T-helper 2 cell (primary cell): Measurements from ENCODE around the gene B4GALT2.
A peak's percentile ranks its signal among the peaks of the same experiment; 100 is the strongest.

Experiments used
- DNase-seq, 5 experiments: peaks; one replicate each; pipeline versions ENCODE4 v3.0.0 to v3.0.0-alpha.2; 2012 to 2022

B4GALT2 gene

GRCh38 chr1:44012404-44012803, 33.4 kb downstream of the B4GALT2 start:
- no peak for DNase-seq

DNA sequence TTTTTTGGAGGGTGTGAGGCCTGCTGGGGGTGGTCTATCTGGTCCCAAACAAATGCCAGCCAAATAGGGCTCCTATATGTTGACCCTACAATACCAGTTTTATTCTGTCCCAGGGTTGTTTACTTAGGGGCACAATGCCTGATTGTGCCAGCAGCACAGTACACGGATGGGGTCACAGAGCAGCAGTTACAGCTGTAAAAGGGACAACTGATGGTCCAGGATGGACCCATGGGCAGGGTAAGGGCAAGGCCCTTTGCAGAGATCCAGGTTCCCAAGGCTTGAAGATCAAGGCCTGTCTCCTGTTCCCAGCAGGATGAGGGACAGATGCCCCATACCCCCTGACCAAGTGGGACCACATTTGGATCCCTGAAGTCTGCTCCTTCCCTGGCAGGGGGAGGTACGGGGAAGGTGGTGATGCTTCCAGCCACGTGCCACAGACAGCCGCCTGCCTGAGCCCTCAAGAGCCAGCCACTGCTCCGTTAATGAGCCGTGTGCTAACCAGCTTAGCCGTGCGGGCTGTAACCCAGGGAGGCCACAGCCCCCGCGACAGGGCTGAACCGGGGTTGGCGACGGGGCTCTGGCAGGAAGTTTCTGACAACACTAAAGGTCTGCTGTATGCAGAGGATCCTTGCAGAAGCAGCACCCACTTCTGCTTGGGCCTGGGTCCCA, 34.1 kb downstream of the B4GALT2 start:
- no peak for DNase-seq

DNA sequence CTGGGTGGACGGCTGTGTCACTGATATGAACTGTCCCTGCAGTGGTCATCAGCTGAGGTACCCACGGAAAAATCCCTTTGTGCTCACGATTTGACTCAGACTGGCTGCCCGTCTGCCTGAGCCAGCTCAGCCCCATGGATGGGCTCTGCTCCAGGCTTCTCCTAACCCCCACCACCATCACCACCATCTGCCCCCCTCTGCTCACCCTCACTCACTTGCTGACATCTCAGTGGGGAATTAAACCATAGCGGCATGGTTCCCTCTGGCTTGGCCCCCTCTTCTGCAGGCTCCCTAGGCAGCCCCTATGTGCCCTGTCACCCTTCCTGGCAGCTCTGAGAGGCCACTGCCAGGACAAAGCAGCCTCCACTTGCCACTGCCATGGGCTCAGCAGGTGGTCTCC, 34.9 kb downstream of the B4GALT2 start:
- DNase-seq: no peak

DNA sequence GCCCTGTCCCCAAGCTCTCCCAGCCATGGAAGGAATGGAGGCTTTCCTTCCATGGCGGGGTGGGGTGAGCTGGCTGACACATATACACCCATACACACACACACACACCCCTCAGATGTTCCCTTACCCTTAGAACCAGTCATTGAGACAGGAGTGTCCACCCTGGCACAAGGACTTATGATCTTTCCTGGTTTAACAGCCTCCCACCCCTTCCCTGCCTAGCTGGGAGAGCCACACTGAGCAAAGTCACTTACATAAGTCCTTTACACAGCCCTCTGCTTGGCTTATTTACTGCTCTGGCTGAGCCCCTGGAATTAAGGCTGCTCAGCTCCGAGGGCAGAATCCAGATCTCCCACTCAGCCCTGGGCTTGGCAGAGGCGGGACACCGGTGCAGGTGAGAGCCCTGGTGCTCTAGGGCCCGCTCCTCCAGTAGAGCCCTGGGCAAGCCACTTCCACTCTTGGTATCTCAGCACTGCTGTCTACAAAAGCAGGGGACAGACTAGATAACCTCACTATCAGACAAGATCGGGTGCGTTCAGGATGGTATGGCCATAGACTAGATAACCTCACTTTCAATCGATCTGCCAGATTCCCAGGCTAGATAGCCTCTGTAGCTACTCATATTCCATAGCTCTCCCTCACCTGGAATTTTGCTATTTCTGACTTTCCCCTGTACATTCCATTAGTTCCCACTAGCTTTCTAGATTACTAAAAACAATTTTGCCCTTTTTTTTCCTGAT, 35.5 kb downstream of the B4GALT2 start:
- DNase-seq: no peak

GRCh38 chr1:44015206-44015605, 36.2 kb downstream of the B4GALT2 start:
- DNase-seq: no peak

- DNase-seq: no peak
Observed at GRCh38 chr1:44016041-44016889, 37.3 kb downstream of the B4GALT2 start.

DNA sequence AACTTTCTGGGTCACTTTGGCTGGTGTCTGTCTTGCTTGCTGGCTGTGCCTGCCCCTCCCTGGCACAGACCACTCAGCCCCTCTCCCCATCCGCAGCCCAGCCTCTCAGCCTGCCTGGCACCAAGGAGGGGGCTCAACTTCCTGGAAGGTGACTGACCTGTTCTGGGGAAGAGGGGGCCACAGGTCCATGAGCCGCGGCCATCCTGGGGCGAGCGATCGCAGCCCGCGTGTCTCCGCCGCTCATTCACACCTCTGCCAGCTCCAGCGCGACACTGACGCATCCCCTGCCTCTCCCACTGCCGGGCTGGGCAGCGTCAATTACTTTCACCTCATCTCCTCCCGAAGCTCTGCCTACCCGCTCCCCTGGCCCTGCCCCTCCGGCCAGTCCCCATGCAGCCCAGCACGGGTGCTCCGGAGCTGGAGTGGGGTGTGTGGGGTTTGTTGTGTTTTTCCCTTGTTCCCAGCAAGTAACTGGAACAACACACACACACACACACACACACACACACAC, 37.9 kb downstream of the B4GALT2 start:
- no peak for DNase-seq

DNA sequence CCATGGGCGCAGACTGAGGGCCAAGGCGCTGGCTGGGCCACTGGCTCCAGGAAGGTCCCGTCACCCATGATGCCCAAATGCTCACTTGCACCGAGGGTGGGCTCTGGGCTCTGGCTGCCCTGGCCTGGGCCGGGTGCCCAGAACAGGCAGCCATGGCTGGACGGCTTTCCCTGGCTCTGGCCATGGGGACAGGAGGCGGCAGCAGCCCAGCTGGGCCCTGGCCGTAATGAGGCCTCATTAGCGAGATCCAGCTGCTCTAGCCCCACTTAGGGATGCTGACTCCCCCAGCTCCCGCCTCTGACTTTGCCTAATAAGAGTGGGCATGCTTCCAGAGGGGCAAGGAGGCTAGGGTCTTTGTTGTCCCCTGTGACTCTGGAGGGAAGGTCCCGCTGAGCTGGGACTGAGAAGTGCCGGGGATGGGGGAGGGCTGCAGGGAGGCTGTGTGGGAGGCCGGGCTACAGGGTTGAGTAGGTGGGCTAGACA, 40.5 kb downstream of the B4GALT2 start:
- DNase-seq: no peak

GRCh38 chr1:44020464-44020863, 41.5 kb downstream of the B4GALT2 start:
- DNase-seq: no peak

DNA sequence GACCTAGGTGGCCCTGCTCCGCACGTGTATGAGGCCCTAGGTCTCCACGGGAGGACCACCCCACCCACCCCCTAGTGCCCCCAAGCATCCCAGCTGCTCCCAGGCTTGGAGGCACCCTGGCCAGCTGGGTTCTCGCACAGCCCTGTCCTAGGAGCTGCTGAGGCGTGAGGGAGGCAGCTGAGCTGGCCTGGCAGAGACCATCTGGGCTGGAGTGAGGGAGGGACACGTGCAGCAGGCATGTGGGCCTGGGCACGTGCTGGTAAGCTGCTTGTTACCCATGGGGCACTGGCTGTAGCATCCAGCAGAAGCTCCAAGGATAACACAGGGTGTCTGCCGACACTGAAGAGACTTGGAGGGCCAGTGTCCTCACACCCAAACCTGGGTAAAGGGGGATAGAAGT, 42.1 kb downstream of the B4GALT2 start:
- no peak for DNase-seq

DNA sequence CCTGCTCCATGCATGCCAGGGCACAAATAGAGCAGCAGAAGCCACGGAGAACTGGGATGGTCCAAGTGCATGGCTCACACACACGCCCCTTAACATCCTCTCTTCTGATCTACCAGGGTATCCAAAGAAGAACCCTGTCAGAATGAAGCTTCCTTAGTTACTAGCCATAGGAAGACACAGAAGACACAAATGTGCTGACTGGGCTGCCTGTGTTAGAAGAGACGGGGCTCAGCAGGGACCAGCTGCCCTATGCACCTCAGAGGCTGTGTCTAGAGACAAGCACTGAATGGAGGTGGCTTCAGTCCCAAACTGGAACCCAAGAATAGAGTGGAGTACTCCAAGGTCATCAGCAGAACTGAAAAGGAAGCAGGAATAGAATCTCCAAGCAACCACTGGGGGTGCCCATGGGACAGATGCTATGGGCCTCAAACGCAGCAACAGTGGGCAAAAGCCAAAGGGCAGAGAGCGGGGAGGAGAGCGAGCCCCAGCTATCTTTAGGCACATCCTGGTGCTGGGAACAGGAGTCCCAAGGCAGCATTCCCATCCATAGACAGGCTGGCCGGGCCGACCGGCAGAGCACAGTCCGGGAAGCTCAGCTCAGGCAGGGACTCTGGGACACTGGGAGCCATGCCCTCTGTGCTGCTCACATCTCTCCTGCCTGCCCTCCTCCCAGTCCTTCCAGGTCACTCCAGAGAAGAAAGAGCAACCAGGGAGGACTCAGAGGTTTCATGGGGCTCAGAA, 42.7 kb downstream of the B4GALT2 start:
- no peak for DNase-seq

DNA sequence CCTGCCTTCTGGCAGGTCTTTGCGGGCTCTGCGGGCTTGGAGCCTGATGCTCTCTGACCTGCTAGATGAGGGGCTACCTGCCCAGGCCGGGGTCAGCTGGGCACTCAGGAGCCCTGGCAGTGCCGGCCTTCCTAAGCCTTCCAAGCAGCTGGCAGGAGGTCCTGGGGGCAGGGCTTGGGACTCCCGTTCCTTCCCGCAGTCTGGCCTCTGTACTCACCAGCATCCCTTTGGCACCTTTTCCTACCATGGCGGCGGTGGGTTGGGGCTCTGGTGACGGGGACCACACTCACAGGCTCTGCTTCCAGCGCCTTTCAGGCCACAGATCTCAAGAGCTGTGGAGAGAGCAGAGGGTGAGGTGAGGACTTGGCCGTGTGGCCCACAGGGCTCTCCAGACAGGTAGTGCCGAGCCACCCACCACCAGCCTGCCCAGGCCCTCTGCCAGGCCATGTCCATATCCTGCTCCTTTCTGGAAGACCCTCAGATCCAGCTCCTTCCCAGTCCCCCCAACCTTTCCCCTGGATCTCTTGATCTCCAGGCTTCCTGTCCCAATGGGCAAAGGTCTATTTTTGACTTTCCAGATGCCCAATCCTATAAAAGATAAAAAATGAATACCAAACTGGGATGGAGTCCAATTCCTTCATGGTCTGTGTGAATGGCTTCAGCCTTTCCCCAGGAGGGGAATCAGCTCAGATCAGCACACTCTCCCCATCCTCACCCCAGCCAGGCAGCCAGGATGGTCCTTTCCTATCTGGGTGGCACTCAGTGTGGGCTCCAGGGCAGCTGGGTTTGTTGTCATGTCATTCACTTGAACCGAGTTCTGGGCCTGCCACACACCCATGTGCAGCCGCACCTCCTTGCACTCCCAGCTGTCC, 45.3 kb downstream of the B4GALT2 start:
- no peak for DNase-seq

DNA sequence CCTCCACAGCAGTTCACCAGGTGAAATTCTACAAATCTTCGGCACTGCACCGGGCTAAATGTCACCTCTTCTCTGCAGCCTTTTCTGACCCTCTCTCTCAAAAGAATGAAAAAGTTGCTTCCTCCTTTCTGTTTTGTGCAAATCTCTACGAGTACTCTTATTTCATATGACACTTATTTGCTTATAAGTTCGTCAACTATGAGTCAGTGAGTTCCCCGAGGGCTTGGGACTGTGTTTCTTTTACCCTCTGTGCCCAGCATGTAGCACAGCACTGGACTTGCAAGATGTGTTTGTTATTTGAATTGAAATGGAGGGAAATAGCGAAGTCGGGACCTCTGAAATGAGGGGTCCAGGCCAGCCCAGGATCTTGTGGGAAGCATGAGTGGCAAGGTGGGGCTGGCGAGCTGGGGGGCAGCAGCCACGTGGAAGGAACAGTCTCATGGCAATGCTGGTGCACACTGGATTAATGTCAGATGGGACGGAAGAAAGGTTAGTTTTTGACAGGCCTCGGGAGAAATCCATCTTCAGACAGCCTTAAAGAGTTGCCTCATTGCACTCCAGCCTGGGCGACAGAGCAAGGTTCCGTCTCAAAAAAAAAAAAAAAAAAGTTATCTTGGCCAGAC, 46.0 kb downstream of the B4GALT2 start:
- no peak for DNase-seq

- no peak for DNase-seq
Observed at GRCh38 chr1:44025816-44026215, 46.8 kb downstream of the B4GALT2 start.

DNA sequence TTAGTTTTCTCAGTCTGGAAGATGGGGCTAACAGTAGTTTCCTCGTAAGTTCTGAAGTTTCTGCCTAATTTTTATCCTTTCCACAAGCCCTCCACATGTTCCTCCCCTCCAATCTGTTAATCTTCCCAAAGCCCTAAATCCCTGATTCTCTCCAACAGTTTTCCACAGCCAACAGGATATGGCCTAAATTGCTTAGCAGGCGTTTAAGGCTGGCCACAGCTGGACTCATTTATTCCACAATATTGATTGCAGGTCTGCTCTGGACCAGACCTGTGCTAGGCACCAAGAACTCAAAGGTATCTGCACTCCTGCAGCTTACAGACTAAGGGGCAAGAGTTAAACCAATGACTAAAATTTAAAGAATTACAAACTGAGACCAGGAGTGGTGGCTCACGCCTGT, 48.3 kb downstream of the B4GALT2 start:
- DNase-seq: no peak

DNA sequence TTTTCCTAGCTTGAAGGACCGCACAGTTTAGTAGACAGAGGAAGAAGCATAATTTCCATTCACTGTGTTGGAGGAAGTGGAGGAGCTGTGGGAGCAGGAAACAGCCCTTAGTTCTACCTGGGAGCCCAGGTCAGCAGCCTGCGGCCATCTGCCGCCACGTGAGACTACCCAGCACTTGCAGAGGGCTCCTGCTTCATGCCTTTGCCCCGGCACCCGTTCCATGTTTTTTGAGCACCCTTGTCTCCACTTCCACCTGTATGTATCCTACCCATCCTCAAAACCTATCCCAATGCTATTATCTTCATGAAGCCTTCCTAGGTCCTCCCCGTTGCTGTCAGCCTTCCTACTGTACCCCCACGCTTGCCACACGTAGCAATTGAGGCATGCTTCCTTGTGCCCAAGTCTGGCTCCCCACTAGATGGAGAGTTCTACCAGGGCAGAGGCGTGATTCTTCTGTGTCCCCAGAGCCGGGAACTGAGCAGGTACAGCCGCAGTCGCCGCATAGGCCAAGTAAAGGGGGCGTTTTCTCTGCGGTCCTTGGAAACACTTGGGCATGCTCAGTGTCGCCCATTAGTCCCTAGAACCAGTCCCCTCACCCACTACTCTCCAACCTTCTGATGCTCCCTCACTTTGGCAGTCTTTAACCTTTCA, 50.4 kb downstream of the B4GALT2 start:
- no peak for DNase-seq

DNA sequence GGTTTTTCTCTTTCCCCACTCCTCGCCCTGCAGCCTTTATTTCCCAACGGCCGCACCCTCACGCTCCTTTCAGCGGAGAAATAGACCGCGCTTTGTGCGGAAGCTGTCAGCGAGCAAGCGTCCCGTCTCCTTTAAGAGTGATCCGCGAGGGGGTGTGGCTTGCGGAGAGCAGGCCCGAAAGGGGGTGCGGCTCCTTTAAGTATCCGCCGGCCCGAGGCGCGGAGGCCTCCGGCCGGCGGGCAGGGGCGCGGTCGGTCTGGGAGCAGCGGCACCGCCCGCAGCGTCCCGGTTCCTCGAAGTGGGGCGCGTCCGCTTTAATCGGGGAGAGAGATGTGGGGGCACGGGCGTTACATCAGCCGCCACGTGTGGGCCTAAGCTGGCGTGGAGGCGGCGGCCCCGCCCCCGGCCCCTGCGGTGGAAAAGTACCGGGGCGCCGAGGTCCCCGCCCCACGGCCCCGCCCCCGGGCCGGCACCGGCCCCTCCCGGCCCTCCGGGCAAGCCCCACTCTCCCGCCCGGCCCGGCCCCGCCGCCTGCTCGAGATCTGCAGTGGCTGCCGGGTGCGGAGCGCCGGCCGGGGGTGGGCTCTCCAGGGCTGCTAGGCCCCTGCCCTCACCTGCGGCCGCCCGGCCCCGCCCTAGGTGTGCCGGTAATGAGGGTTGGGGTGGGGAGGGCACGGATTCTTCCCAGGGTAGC, 51.0 kb downstream of the B4GALT2 start:
- DNase-seq: peak; percentile 70 to 91 (median 79)

GRCh38 chr1:44030605-44031251, 51.7 kb downstream of the B4GALT2 start:
- DNase-seq: peak; percentile 29 to 68 (median 41)
